H7 (cell line): ENCODE data around the gene STRAP. TPM values are rescaled to one million over a fixed set of nuclear protein-coding genes. Genes with fewer than 3 reads are reported as not detected.

Experiments
- DNase-seq: peaks from one replicate; pipeline ENCODE4 v3.0.0; 2012
- H3K27me3 ChIP-seq: 2 replicates; pipeline ENCODE4 v1.6.0; 2011; ENCODE audit warnings: mild to moderate bottlenecking, low read length; ENCODE audit not compliant: control insufficient read depth, insufficient read depth
- H3K36me3 ChIP-seq: replicated peaks from 2 replicates; pipeline ENCODE4 v1.5.1; 2011; ENCODE audit warnings: low read length; ENCODE audit not compliant: control insufficient read depth, insufficient read depth
- H3K4me3 ChIP-seq: 2 replicates; pipeline ENCODE4 v1.5.1; 2011; ENCODE audit warnings: low read depth, mild to moderate bottlenecking, control low read depth, low read length, moderate library complexity; ENCODE audit not compliant: insufficient read depth
- total RNA-seq: library from RNA; depleted of rRNA; stranded (reverse); fragments of >200 nt; shearing (Covaris generic); gene quantifications from 2 replicates; pipeline ENCODE4 v1.2.3, GENCODE V29; 2014; rRNA removed

Gene STRAP, protein sequence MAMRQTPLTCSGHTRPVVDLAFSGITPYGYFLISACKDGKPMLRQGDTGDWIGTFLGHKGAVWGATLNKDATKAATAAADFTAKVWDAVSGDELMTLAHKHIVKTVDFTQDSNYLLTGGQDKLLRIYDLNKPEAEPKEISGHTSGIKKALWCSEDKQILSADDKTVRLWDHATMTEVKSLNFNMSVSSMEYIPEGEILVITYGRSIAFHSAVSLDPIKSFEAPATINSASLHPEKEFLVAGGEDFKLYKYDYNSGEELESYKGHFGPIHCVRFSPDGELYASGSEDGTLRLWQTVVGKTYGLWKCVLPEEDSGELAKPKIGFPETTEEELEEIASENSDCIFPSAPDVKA
- total RNA-seq = 116 and 117 TPM in 2 replicates

DNA sequence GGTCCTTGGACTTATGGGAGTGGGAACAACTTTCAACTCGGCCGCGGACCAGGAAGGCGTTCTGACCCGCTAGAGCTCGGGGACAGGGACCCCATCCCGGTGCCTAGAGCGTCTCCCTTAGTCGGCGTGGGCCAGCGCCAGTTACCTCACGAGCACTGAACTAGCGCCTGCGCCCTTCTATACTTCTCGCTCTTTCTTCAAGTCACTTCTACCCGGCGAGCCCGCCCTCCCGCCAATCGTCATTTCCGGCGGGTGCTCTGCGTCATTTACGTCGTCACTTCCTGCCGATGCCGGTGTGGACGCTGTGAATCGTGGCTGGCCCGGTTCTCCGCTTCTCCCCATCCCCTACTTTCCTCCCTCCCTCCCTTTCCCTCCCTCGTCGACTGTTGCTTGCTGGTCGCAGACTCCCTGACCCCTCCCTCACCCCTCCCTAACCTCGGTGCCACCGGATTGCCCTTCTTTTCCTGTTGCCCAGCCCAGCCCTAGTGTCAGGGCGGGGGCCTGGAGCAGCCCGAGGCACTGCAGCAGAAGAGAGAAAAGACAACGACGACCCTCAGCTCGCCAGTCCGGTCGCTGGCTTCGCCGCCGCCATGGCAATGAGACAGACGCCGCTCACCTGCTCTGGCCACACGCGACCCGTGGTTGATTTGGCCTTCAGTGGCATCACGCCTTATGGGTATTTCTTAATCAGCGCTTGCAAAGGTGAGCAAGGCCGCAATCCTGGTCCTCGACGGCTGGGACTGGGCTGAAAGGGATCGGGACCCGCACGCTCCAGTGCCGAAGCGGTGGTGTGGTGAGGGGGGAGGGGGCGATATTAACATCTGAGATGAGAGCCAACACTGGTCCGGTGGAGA, at the start of gene STRAP:
Gene STRAP, plus strand, starts transcription at position 270 of the 854 bp plus-strand sequence. Its CDS starts 321 bp downstream, at position 591.
- peak; percentile 84 for DNase-seq
- H3K27me3 ChIP-seq = no peaks in the 10 kb centered on the region
- no peaks in the 10 kb centered on the region; the same call in 1 of the 2 replicates for H3K36me3 ChIP-seq
- peak within 1 kb of the TSS; percentile 90 for H3K4me3 ChIP-seq

GRCh38 chr12:15834575-15834974, 47.6 kb upstream of the STRAP start:
- Histone ChIP-seq H3K36me3 (no peaks in the 10 kb centered on the region), H3K4me3 (no peak overlapping the region), H3K27me3 (no peaks in the 10 kb centered on the region)
- no peak for DNase-seq

GRCh38 chr12:15837141-15837790, 44.9 kb upstream of the STRAP start:
- no peak overlapping the region for H3K4me3 ChIP-seq
- DNase-seq = no peak
- no peaks in the 10 kb centered on the region for H3K36me3 ChIP-seq
- no peaks in the 10 kb centered on the region for H3K27me3 ChIP-seq

DNA sequence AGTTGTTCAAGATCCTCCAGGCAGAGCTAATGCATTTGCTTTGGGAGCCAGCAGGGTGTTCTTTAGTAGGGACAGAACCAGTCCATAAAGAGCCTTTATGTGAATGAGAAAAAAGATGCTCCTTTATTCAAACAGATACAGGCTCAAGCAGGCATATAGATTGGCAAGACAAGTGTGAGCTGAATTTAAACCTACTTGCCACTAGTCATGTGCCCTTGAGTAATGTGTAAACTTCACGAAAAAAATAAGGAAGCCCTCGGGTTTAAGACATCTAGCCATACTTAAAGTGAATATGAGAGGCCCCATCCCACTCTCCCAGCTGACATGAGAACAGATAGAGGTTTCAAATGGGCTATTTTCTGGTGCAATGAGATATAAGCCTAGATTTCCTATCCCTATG, 43.1 kb upstream of the STRAP start:
- DNase-seq = no peak
- no peaks in the 10 kb centered on the region for H3K27me3 ChIP-seq
- no peaks in the 10 kb centered on the region for H3K36me3 ChIP-seq
- no peak overlapping the region for H3K4me3 ChIP-seq

GRCh38 chr12:15839682-15840081, 42.5 kb upstream of the STRAP start:
- Histone ChIP-seq H3K4me3 (no peak overlapping the region), H3K36me3 (no peaks in the 10 kb centered on the region), H3K27me3 (no peaks in the 10 kb centered on the region)
- no peak for DNase-seq

DNA sequence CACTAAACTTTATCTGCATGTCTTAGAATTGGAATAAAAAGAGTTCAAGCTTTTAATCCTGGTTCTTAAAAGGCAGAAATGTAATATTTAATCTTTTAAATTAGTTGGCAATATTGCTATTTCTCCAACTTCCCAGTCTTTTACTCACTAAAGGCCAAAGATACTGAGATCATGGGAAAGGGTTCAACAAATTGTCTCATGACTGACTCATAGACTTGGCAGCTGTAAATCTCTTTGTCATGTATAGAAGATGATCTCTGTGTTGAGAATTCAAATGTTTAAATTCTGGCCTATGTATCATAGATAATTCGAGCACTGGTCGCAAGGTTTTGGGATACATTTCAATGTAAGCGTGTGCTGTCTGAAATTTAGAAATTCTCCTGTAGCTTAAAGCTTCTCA, 40.1 kb upstream of the STRAP start:
- DNase-seq = no peak
- Histone ChIP-seq H3K36me3 (no peaks in the 10 kb centered on the region), H3K4me3 (no peak overlapping the region), H3K27me3 (no peaks in the 10 kb centered on the region)

GRCh38 chr12:15846887-15847286, 35.3 kb upstream of the STRAP start:
- no peaks in the 10 kb centered on the region for H3K36me3 ChIP-seq
- no peak for DNase-seq

DNA sequence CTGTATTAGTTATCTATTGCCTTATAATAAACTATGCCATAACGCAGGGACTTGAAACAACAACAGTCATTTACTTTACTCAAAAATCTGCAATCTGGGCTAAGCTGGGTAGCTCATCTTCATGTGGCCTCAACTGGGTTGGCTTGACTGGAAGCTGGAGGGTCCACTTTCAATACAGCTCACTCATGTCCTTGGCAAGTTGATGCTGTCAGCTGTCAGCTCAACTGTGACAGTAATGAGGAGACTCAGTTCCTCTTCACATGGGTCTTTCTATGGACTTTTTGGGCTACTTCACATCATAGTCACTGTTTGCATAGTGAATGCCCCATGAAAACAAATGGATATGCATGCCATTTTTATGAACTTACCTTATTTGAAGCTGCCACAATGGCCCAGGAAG, 33.6 kb upstream of the STRAP start:
- H3K27me3 ChIP-seq = no peaks in the 10 kb centered on the region

More at GRCh38 chr12:15846887-15847286, 35.3 kb upstream of the STRAP start:
- H3K27me3 ChIP-seq = no peaks in the 10 kb centered on the region
- no peak overlapping the region for H3K4me3 ChIP-seq

GRCh38 chr12:15851045-15851620, 31.1 kb upstream of the STRAP start:
- no peaks in the 10 kb centered on the region for H3K36me3 ChIP-seq
- H3K4me3 ChIP-seq = no peak overlapping the region
- DNase-seq = no peak
- no peaks in the 10 kb centered on the region for H3K27me3 ChIP-seq

More for the DNA sequence above, 33.6 kb upstream of the STRAP start:
- no peak for DNase-seq
- Histone ChIP-seq H3K4me3 (no peak overlapping the region), H3K36me3 (no peaks in the 10 kb centered on the region)

GRCh38 chr12:15851919-15852318, 30.3 kb upstream of the STRAP start:
- H3K36me3 ChIP-seq = no peaks in the 10 kb centered on the region
- no peak for DNase-seq
- H3K4me3 ChIP-seq = no peak overlapping the region
- H3K27me3 ChIP-seq = no peaks in the 10 kb centered on the region

DNA sequence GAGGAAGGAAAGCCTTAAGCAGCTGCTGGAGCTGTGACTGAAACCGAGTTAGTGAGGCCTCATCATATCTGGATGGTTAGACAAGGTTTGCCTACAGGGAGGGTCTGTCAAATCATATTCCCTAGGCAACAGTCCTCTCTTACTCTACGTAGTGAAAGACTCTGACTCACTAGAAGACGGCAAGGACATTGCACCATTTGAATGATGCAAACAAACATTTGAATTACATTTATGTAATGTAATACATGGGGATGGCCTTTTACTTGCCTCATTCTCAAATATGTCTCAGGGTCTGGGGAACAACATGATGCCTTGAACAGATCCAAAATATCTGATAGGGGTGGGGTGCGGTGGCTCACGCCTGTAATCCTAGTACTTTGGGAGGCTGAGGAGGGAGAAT, 29.8 kb upstream of the STRAP start:
- no peak for DNase-seq
- H3K27me3 ChIP-seq = no peaks in the 10 kb centered on the region
- H3K36me3 ChIP-seq = no peaks in the 10 kb centered on the region
- H3K4me3 ChIP-seq = no peak overlapping the region

- no peak overlapping the region for H3K4me3 ChIP-seq
- H3K27me3 ChIP-seq = no peaks in the 10 kb centered on the region
- H3K36me3 ChIP-seq = no peaks in the 10 kb centered on the region
- no peak for DNase-seq
These were observed 28.3 kb upstream of the STRAP start for GRCh38 chr12:15853877-15854276.

- H3K4me3 ChIP-seq = no peak overlapping the region
- no peak for DNase-seq
- H3K27me3 ChIP-seq = no peaks in the 10 kb centered on the region
These were observed 27.3 kb upstream of the STRAP start for GRCh38 chr12:15854916-15855315.

DNA sequence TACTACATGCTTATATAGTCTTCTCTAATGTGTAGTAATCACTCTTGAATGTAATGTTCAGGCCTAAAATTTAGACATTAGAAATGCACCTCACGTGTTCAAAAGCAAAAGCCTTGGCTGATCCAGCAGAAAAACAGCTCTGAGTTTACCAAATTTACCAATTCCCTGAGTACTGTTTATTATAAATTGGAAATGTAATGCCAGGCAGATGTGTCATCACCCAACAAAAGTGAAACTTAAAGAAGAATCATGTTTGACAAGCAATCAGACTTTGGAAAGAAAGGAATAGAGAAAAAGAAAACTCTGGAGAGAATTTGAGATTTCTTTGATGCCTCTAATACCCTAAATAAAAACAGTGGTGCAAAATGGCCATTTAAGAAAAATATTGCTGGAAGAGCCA, 26.5 kb upstream of the STRAP start:
- no peak for DNase-seq
- Histone ChIP-seq H3K27me3 (no peaks in the 10 kb centered on the region), H3K4me3 (no peak overlapping the region), H3K36me3 (no peaks in the 10 kb centered on the region)

More at GRCh38 chr12:15854916-15855315, 27.3 kb upstream of the STRAP start:
- no peaks in the 10 kb centered on the region for H3K36me3 ChIP-seq
